Left renal pelvis (tissue), 4 donors: ENCODE results near the gene PPP1R12B. TPM values are rescaled to one million over a fixed set of nuclear protein-coding genes. Genes with fewer than 3 reads are reported as not detected.
"Not testable (repeated sequence)": the region's sequence is repeated elsewhere in the genome, so short reads cannot be mapped to it uniquely, and the experiment has no call there.

Experiments used
- DNase-seq, 4 donors: peaks; one replicate each; pipeline ENCODE4 v3.0.0-alpha.2; 2013; ENCODE audit warnings: low read depth in 4 of 4, low spot score in 3 of 4
- polyA plus RNA-seq, 4 donors: library from polyadenylated mRNA; unstranded; fragments of 120-200 nt; gene quantifications; one replicate each; pipeline ENCODE4 v1.2.1, GENCODE V29; 2013; ENCODE audit not compliant: insufficient read length in 4 of 4

The PPP1R12B gene
- polyA plus RNA-seq, 4 donors = 17.1 to 85.4 (median 23.1) TPM

- DNase-seq = no peak
These were observed 442 bp upstream of the PPP1R12B start for GRCh38 chr1:202348005-202348508.

GRCh38 chr1:202349206-202349928 lies 868 bp downstream of the PPP1R12B start:
- no peak for DNase-seq

- DNase-seq = no peak
These were observed 3.2 kb downstream of the PPP1R12B start for GRCh38 chr1:202351725-202352124.

- DNase-seq = not testable (repeated sequence)
These were observed 4.2 kb downstream of the PPP1R12B start for GRCh38 chr1:202352583-202353197.

- no peak for DNase-seq
These were observed 7.5 kb downstream of the PPP1R12B start for GRCh38 chr1:202355944-202356553.

- DNase-seq = no peak
These were observed 9.0 kb downstream of the PPP1R12B start for GRCh38 chr1:202357506-202357905.

- DNase-seq = no peak
These were observed 12.7 kb downstream of the PPP1R12B start for GRCh38 chr1:202361224-202361623.

GRCh38 chr1:202361701-202362100 lies 13.2 kb downstream of the PPP1R12B start:
- DNase-seq = no peak

GRCh38 chr1:202362212-202362611 lies 13.7 kb downstream of the PPP1R12B start:
- DNase-seq = no peak

GRCh38 chr1:202365092-202365815 lies 16.8 kb downstream of the PPP1R12B start:
- no peak for DNase-seq

- DNase-seq = no peak
These were observed 18.8 kb downstream of the PPP1R12B start for GRCh38 chr1:202367271-202367670.

GRCh38 chr1:202370906-202371305 lies 22.4 kb downstream of the PPP1R12B start:
- not testable (repeated sequence) for DNase-seq

- no peak for DNase-seq
These were observed 25.6 kb downstream of the PPP1R12B start for GRCh38 chr1:202374099-202374498.

GRCh38 chr1:202375175-202375574 lies 26.7 kb downstream of the PPP1R12B start:
- DNase-seq = not testable (repeated sequence)

- no peak for DNase-seq
These were observed 27.7 kb downstream of the PPP1R12B start for GRCh38 chr1:202376247-202376646.

GRCh38 chr1:202379884-202380529 lies 31.5 kb downstream of the PPP1R12B start:
- DNase-seq = not testable (repeated sequence)

- not testable (repeated sequence) for DNase-seq
These were observed 32.0 kb downstream of the PPP1R12B start for GRCh38 chr1:202380535-202380934.

- not testable (repeated sequence) for DNase-seq
These were observed 33.4 kb downstream of the PPP1R12B start for GRCh38 chr1:202381867-202382266.

- DNase-seq = not testable (repeated sequence)
These were observed 47.3 kb downstream of the PPP1R12B start for GRCh38 chr1:202395831-202396230.

GRCh38 chr1:202397256-202397655 lies 48.8 kb downstream of the PPP1R12B start:
- no peak for DNase-seq
